IMR-90 (cell line): ENCODE results near the gene LRRC1. TPM values are rescaled to one million over a fixed set of nuclear protein-coding genes. Genes with fewer than 3 reads are reported as not detected.

Experiments
- ATAC-seq: fragments of 200-7000 bp; cut with Tn5 transposase; 2 replicates; pipeline ENCODE4 v1.9.1; 2020; ENCODE audit warnings: low read depth, mild to moderate bottlenecking, moderate library complexity
- BruUV-seq: library from RNA; stranded (reverse); fragments of 400-500 nt; replicated peaks from 2 replicates; lab custom pipeline; 2021; lab: Mats Ljungman, UMichigan
- CTCF ChIA-PET: fragments of 300-600 bp; formaldehyde crosslinking; extraction: SDS; loops from one replicate; lab custom pipeline; 2021; ENCODE audit warnings: antibody characterized with exemption; lab: Yijun Ruan, JAX
- POLR2A ChIA-PET: fragments of 300-600 bp; sonication (Branson Sonifier 250); formaldehyde crosslinking; loops from one replicate; lab custom pipeline; 2022; ENCODE audit warnings: antibody characterized with exemption; ENCODE audit not compliant: unreplicated experiment; lab: Charles Lee
- DNase-seq: peaks from one replicate; pipeline ENCODE4 v3.0.0; 2013
- H2AFZ ChIP-seq: replicated peaks from 2 replicates; pipeline ENCODE3; 2013; ENCODE audit warnings: low read length, mild to moderate bottlenecking; ENCODE audit not compliant: poor library complexity
- H2AK5ac ChIP-seq: 2 replicates; pipeline ENCODE4 v1.6.1; 2013; ENCODE audit warnings: low read depth, low read length, inconsistent platforms
- H2AK9ac ChIP-seq: replicated peaks from 2 replicates; pipeline ENCODE3; 2013; ENCODE audit warnings: mild to moderate bottlenecking, low read depth, low read length, moderate library complexity; ENCODE audit not compliant: poor library complexity
- H2BK120ac ChIP-seq: 2 replicates; pipeline ENCODE4 v1.6.1; 2013; ENCODE audit warnings: low read depth, low read length, inconsistent platforms
- H2BK15ac ChIP-seq: 3 replicates; pipeline ENCODE4 v1.6.1; 2013; ENCODE audit warnings: low read depth, low read length, inconsistent platforms
- H2BK20ac ChIP-seq: 2 replicates; pipeline ENCODE4 v1.6.1; 2013; ENCODE audit warnings: low read depth, mild to moderate bottlenecking, inconsistent platforms, low read length, moderate library complexity
- H2BK5ac ChIP-seq: 2 replicates; pipeline ENCODE4 v1.6.1; 2013; ENCODE audit warnings: mild to moderate bottlenecking, low read depth, low read length, inconsistent platforms; ENCODE audit not compliant: poor library complexity, severe bottlenecking
- H3K14ac ChIP-seq: replicated peaks from 2 replicates; pipeline ENCODE4 v1.6.1; 2013; ENCODE audit warnings: low read depth, low read length, inconsistent platforms
- H3K18ac ChIP-seq: 2 replicates; pipeline ENCODE4 v1.6.1; 2013; ENCODE audit warnings: low read depth, low read length, control low read depth
- H3K23ac ChIP-seq: 2 replicates; pipeline ENCODE4 v1.6.1; 2013; ENCODE audit warnings: low read depth, low read length, inconsistent platforms
- H3K27ac ChIP-seq: 2 replicates; pipeline ENCODE4 v1.5.1; 2013; ENCODE audit warnings: mild to moderate bottlenecking, control low read depth, low read length; ENCODE audit not compliant: insufficient read depth
- H3K27me3 ChIP-seq: 2 replicates; pipeline ENCODE4 v1.6.1; 2013; ENCODE audit warnings: low read length; ENCODE audit not compliant: control insufficient read depth, insufficient read depth
- H3K36me3 ChIP-seq: 2 replicates; pipeline ENCODE4 v1.6.1; 2013; ENCODE audit warnings: low read length, mixed read lengths; ENCODE audit not compliant: control insufficient read depth, insufficient read depth
- H3K4ac ChIP-seq: 2 replicates; pipeline ENCODE4 v1.6.1; 2013; ENCODE audit warnings: low read depth, low read length, inconsistent platforms
- H3K4me1 ChIP-seq: 2 replicates; pipeline ENCODE4 v1.6.1; 2013; ENCODE audit warnings: low read length, mixed read lengths; ENCODE audit not compliant: control insufficient read depth, insufficient read depth
- H3K4me2 ChIP-seq: 2 replicates; pipeline ENCODE4 v1.6.1; 2013; ENCODE audit warnings: low read depth, mild to moderate bottlenecking, control low read depth, low read length, moderate library complexity
- H3K4me3 ChIP-seq: 2 replicates; pipeline ENCODE4 v1.5.1; 2013; ENCODE audit warnings: low read depth, mild to moderate bottlenecking, control low read depth, low read length, moderate library complexity; ENCODE audit not compliant: insufficient read depth
- H3K56ac ChIP-seq: 2 replicates; pipeline ENCODE4 v1.6.1; 2013; ENCODE audit warnings: low read length, inconsistent platforms; ENCODE audit not compliant: insufficient read depth; ENCODE audit errors: extremely low read depth
- H3K79me1 ChIP-seq, 2 experiments: 2 replicates each; pipeline ENCODE4 v1.6.1; 2013; ENCODE audit warnings: low read length in 2 of 2, inconsistent platforms in 1 of 2, low read depth in 1 of 2
- H3K9ac ChIP-seq: 2 replicates; pipeline ENCODE4 v1.6.1; 2013; ENCODE audit warnings: low read depth, low read length, control low read depth
- H3K9me1 ChIP-seq: 2 replicates; pipeline ENCODE4 v1.6.1; 2013; ENCODE audit warnings: low read length, inconsistent platforms; ENCODE audit not compliant: insufficient read depth
- H3K9me3 ChIP-seq: 2 replicates; pipeline ENCODE4 v1.6.1; 2013; ENCODE audit warnings: low read length; ENCODE audit not compliant: control insufficient read depth, insufficient read depth
- H4K20me1 ChIP-seq: 2 replicates; pipeline ENCODE4 v1.6.1; 2013; ENCODE audit warnings: low read length, inconsistent platforms; ENCODE audit not compliant: insufficient read depth
- H4K5ac ChIP-seq: 2 replicates; pipeline ENCODE4 v1.6.1; 2013; ENCODE audit warnings: mild to moderate bottlenecking, low read depth, low read length, control low read depth
- H4K8ac ChIP-seq, 2 experiments: 2 replicates each; pipeline ENCODE4 v1.6.1; 2013; ENCODE audit warnings: low read depth in 2 of 2, low read length in 2 of 2, control low read depth in 1 of 2, inconsistent platforms in 1 of 2
- H4K91ac ChIP-seq: 2 replicates; pipeline ENCODE4 v1.6.1; 2013; ENCODE audit warnings: low read depth, low read length, inconsistent platforms; ENCODE audit not compliant: insufficient read depth
- CHD1 ChIP-seq: IDR thresholded peaks from 2 replicates; pipeline ENCODE4 v1.6.1; 2012; ENCODE audit warnings: low read depth, low read length, improper control_type of control experiment
- POLR2A ChIP-seq: IDR thresholded peaks from 2 replicates; pipeline ENCODE4 v1.6.1; 2012; ENCODE audit warnings: mild to moderate bottlenecking, low read depth, low read length
- RAD21 ChIP-seq: IDR thresholded peaks from 2 replicates; pipeline ENCODE4 v1.6.1; 2012; ENCODE audit warnings: low read length, improper control_type of control experiment
- RCOR1 ChIP-seq: IDR thresholded peaks from 2 replicates; pipeline ENCODE4 v1.6.1; 2012; ENCODE audit warnings: mild to moderate bottlenecking, low read length, improper control_type of control experiment; ENCODE audit not compliant: insufficient replicate concordance
- RFX5 ChIP-seq: IDR thresholded peaks from 2 replicates; pipeline ENCODE4 v1.8.0; 2012; ENCODE audit warnings: low read depth, mild to moderate bottlenecking, low read length, moderate library complexity
- dilution Hi-C: fragments of 300-500 bp; cut with HindIII; formaldehyde crosslinking; loops from one replicate; pipeline ENCODE4 v1.14.3; 2018; ENCODE audit warnings: low sequenced_read_pairs; ENCODE audit not compliant: unreplicated experiment
- in situ Hi-C: fragments of 300-500 bp; cut with MboI; formaldehyde crosslinking; loops from 3 replicates; pipeline ENCODE4 v1.14.3; 2019; ENCODE audit warnings: low sequenced_read_pairs, inconsistent platforms, mixed read lengths
- intact Hi-C: fragments of 100-400 bp; cut with micrococcal nuclease; formaldehyde crosslinking; loops from 2 replicates; pipeline ENCODE4 v1.10.0; 2022
- polyA plus RNA-seq, 3 experiments: library from polyadenylated mRNA; depleted of rRNA; stranded (reverse); fragments of >200 nt; gene quantifications; 2 replicates each; pipeline ENCODE4 v1.2.3, GENCODE V29; 2012; ENCODE audit warnings: low replicate concordance in 1 of 3
- total RNA-seq: library from RNA; depleted of rRNA; stranded (reverse); fragments of >200 nt; gene quantifications from 2 replicates; pipeline ENCODE4 v1.2.3, GENCODE V29; 2012
- TF ChIP-seq, protein P1 (sequence below): conservative IDR thresholded peaks from 2 replicates; pipeline ENCODE4 v1.5.1; 2012; ENCODE audit warnings: mild to moderate bottlenecking, low read depth, low read length, improper control_type of control experiment
- TF ChIP-seq, protein P2 (sequence below): fragments of 150-350 bp; IDR thresholded peaks from 2 replicates; pipeline ENCODE4 v1.6.1; 2016; ENCODE audit warnings: low read depth, mild to moderate bottlenecking, low read length, moderate library complexity, borderline replicate concordance

The LRRC1 gene
- total and polyA plus RNA-seq, 2 of the 4 experiments (the other 2 are of a cell fraction) = 5.1 to 6.1 TPM

GRCh38 chr6:53896196-53896595 lies 101.4 kb downstream of the LRRC1 start:
- Histone ChIP-seq H4K91ac (peak overlapping the region; percentile 59; the same call in 1 of the 2 replicates), H3K4me2 (no peak overlapping the region), H3K23ac (no peak overlapping the region), H3K9ac (no peak overlapping the region), H3K4me1 (peaks cover 7% of the 10 kb centered on the region), H3K9me1 (peaks cover 8% of the 10 kb centered on the region; the same call in 1 of the 2 replicates), H3K56ac (no peak overlapping the region), H3K4ac (no peak overlapping the region), H3K27ac (no peak overlapping the region), H2AK5ac (no peak overlapping the region), H2BK20ac (0 out of 2 replicates have a peak overlapping the region, but pooled peaks have one; percentile 36), H3K36me3 (peaks cover 3% of the 10 kb centered on the region), H3K9me3 (no peaks in the 10 kb centered on the region), H3K79me1 (peaks cover 0 to 8% of the 10 kb centered on the region in 2 experiments; a peak in 2 of 4 replicates), H3K4me3 (no peak overlapping the region), H3K14ac (peak overlapping the region; percentile 46; the same call in 1 of the 2 replicates), H4K8ac (0 out of 4 replicates have a peak overlapping the region, but pooled peaks of 1 of the 2 experiments have one; percentile 14), H2AK9ac (no peak overlapping the region), H2BK120ac (peak overlapping the region; percentile 41; the same call in 1 of the 2 replicates), H3K27me3 (no peaks in the 10 kb centered on the region), H4K5ac (no peak overlapping the region), H2AFZ (no peak overlapping the region), H2BK15ac (no peak overlapping the region), H2BK5ac (no peak overlapping the region), H3K18ac (no peak overlapping the region; the same call in 1 of the 2 replicates), H4K20me1 (no peaks in the 10 kb centered on the region)
- dilution Hi-C loops (no loop called here), in situ Hi-C loops (no loop called here), intact Hi-C loops (no loop called here)
- no peak for TF ChIP-seq RFX5
- TF ChIP-seq RCOR1 = no peak
- TF ChIP-seq, protein P1, sequence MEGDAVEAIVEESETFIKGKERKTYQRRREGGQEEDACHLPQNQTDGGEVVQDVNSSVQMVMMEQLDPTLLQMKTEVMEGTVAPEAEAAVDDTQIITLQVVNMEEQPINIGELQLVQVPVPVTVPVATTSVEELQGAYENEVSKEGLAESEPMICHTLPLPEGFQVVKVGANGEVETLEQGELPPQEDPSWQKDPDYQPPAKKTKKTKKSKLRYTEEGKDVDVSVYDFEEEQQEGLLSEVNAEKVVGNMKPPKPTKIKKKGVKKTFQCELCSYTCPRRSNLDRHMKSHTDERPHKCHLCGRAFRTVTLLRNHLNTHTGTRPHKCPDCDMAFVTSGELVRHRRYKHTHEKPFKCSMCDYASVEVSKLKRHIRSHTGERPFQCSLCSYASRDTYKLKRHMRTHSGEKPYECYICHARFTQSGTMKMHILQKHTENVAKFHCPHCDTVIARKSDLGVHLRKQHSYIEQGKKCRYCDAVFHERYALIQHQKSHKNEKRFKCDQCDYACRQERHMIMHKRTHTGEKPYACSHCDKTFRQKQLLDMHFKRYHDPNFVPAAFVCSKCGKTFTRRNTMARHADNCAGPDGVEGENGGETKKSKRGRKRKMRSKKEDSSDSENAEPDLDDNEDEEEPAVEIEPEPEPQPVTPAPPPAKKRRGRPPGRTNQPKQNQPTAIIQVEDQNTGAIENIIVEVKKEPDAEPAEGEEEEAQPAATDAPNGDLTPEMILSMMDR = no peak
- TF ChIP-seq RAD21 = no peak
- TF ChIP-seq, protein P2, sequence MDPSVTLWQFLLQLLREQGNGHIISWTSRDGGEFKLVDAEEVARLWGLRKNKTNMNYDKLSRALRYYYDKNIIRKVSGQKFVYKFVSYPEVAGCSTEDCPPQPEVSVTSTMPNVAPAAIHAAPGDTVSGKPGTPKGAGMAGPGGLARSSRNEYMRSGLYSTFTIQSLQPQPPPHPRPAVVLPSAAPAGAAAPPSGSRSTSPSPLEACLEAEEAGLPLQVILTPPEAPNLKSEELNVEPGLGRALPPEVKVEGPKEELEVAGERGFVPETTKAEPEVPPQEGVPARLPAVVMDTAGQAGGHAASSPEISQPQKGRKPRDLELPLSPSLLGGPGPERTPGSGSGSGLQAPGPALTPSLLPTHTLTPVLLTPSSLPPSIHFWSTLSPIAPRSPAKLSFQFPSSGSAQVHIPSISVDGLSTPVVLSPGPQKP = no peak
- TF ChIP-seq POLR2A = no peak
- TF ChIP-seq CHD1 = no peak
- ChIA-PET POLR2A (no interaction called here), CTCF (interaction anchor here (0.9 kb wide), 1 partner anchor 31 kb away, joined by 3 read pairs; no protein-coding TSS in a partner anchor)
- peak; percentile 78 for ATAC-seq
- no TSS peak for BruUV-seq
- peak; percentile 18 for DNase-seq
